Astrocyte (in vitro differentiated cells and primary cell): ENCODE measurements around the gene CDK15. TPM values are rescaled to one million over a fixed set of nuclear protein-coding genes. Genes with fewer than 3 reads are reported as not detected.

Experiments used
- DNase-seq: peaks from one replicate; pipeline ENCODE4 v3.0.0-alpha.2; 2010; ENCODE audit warnings: low read depth
- FAIRE-seq: peaks from 2 replicates; lab custom pipeline; 2011; peaks lifted over from hg19 to GRCh38; lab: Jason Lieb, UNC
- H2AFZ ChIP-seq: 2 replicates; pipeline ENCODE4 v1.6.0; 2012; ENCODE audit warnings: low read depth, low read length, inconsistent platforms
- H3K27ac ChIP-seq: 2 replicates; pipeline ENCODE4 v1.5.1; 2011; ENCODE audit warnings: low read depth, low read length, inconsistent platforms
- H3K27me3 ChIP-seq: 2 replicates; pipeline ENCODE4 v1.6.0; 2011; ENCODE audit warnings: low read length, inconsistent platforms; ENCODE audit not compliant: insufficient read depth
- H3K36me3 ChIP-seq: 2 replicates; pipeline ENCODE4 v1.5.1; 2011; ENCODE audit warnings: low read length, inconsistent platforms; ENCODE audit not compliant: insufficient read depth
- H3K4me1 ChIP-seq: 2 replicates; pipeline ENCODE4 v1.5.1; 2011; ENCODE audit warnings: low read length, inconsistent platforms; ENCODE audit not compliant: insufficient read depth
- H3K4me2 ChIP-seq: 2 replicates; pipeline ENCODE4 v1.6.0; 2012; ENCODE audit warnings: low read length, inconsistent platforms
- H3K4me3 ChIP-seq: 2 replicates; pipeline ENCODE4 v1.5.1; 2011; ENCODE audit warnings: low read depth, mild to moderate bottlenecking, low read length, inconsistent platforms; ENCODE audit not compliant: insufficient read depth
- H3K79me2 ChIP-seq: 2 replicates; pipeline ENCODE4 v1.6.0; 2012; ENCODE audit warnings: mild to moderate bottlenecking, low read length, inconsistent platforms; ENCODE audit not compliant: insufficient read depth
- H3K9ac ChIP-seq: 2 replicates; pipeline ENCODE4 v1.6.0; 2012; ENCODE audit warnings: mild to moderate bottlenecking, low read length, inconsistent platforms
- H3K9me3 ChIP-seq: 2 replicates; pipeline ENCODE4 v1.5.1; 2012; ENCODE audit warnings: low read depth, mild to moderate bottlenecking, low read length, inconsistent platforms; ENCODE audit not compliant: insufficient read depth
- H4K20me1 ChIP-seq: 2 replicates; pipeline ENCODE4 v1.6.0; 2012; ENCODE audit warnings: low read length, inconsistent platforms; ENCODE audit not compliant: insufficient read depth
- H3K27ac Mint-ChIP-seq: one replicate; pipeline ENCODE4 v1.8.0; 2021; ENCODE audit warnings: mild to moderate bottlenecking, mixed read lengths; ENCODE audit not compliant: unreplicated experiment
- H3K27me3 Mint-ChIP-seq: one replicate; pipeline ENCODE4 v1.8.0; 2021; ENCODE audit warnings: low read depth, mixed read lengths; ENCODE audit not compliant: unreplicated experiment
- H3K36me3 Mint-ChIP-seq: one replicate; pipeline ENCODE4 v1.8.0; 2021; ENCODE audit warnings: low read depth, mixed read lengths; ENCODE audit not compliant: unreplicated experiment
- H3K4me1 Mint-ChIP-seq: one replicate; pipeline ENCODE4 v1.8.0; 2021; ENCODE audit warnings: low read depth, mixed read lengths; ENCODE audit not compliant: unreplicated experiment
- H3K4me3 Mint-ChIP-seq: one replicate; pipeline ENCODE4 v1.8.0; 2021; ENCODE audit warnings: mild to moderate bottlenecking, moderate library complexity, mixed read lengths; ENCODE audit not compliant: unreplicated experiment
- H3K9me3 Mint-ChIP-seq: one replicate; pipeline ENCODE4 v1.8.0; 2021; ENCODE audit warnings: mild to moderate bottlenecking, mixed read lengths; ENCODE audit not compliant: unreplicated experiment
- EZH2 ChIP-seq: IDR thresholded peaks from 2 replicates; pipeline ENCODE4 v1.6.1; 2012; ENCODE audit warnings: mild to moderate bottlenecking, low read length, inconsistent platforms; ENCODE audit not compliant: insufficient read depth
- total RNA-seq: library from RNA; stranded (reverse); gene quantifications from 2 replicates; pipeline ENCODE4 v1.2.1, GENCODE V29; 2021
- TF ChIP-seq, protein P1 (sequence below): IDR thresholded peaks from 2 replicates; pipeline ENCODE4 v1.5.1; 2011; ENCODE audit warnings: low read depth, mild to moderate bottlenecking, inconsistent platforms, low read length, moderate library complexity; ENCODE audit not compliant: insufficient read depth

CDK15 gene
- total RNA-seq, 1 donor from 2014 or later: 6.6 TPM

DNA sequence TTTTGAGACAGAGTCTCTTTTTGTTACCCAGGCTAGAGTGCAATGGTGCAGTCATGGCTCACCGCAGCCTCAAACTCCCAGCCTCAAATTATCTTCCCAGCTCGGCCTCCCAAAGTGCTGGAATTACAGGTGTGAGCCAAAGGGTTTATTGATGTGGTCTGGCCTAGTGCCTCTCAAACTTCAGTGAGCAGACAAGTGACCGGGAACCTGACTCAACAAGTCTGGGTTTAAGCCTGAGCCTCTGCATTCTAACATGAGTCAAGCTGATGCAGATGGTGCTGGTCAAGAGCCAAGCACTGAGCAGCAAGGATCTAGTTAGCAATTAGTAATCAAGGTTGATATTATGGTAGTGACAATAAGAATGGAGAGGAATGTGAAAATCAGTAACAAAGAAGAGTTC is 21.3 kb downstream of the CDK15 start:
- H3K36me3 ChIP-seq: no peaks in the 10 kb centered on the region

DNA sequence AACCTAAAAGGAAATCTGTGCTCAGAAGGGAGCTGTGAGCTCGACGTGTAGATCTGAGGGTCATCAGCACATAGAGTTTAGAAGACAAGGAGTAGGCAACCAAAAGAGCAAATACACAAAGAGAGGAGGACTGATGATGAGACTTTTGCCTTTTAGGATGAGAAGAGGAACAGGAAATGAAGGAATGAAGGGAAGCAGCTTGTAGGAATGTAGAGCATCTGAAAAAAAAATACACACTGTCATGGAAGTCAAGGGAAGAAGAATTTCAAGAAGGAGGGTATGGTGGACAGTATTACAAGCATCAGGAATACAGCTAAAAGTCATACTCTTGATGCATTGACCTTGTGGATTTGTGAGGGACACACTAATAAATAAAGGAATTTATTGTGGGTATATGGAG is 21.9 kb downstream of the CDK15 start:
- H2AFZ ChIP-seq: peak overlapping the region; percentile 15
- H3K9me3 ChIP-seq: no peaks in the 10 kb centered on the region
- Mint-ChIP-seq H3K27me3 (no peaks in the 10 kb centered on the region), H3K9me3 (no peaks in the 10 kb centered on the region), H3K4me3 (no peak overlapping the region), H3K36me3 (peaks cover 4% of the 10 kb centered on the region), H3K4me1 (peaks cover 46% of the 10 kb centered on the region), H3K27ac (no peak overlapping the region)
- H3K4me3 ChIP-seq: no peak overlapping the region
- no peaks in the 10 kb centered on the region for H4K20me1 ChIP-seq
- TF ChIP-seq EZH2: no peak
- TF ChIP-seq, protein P1, sequence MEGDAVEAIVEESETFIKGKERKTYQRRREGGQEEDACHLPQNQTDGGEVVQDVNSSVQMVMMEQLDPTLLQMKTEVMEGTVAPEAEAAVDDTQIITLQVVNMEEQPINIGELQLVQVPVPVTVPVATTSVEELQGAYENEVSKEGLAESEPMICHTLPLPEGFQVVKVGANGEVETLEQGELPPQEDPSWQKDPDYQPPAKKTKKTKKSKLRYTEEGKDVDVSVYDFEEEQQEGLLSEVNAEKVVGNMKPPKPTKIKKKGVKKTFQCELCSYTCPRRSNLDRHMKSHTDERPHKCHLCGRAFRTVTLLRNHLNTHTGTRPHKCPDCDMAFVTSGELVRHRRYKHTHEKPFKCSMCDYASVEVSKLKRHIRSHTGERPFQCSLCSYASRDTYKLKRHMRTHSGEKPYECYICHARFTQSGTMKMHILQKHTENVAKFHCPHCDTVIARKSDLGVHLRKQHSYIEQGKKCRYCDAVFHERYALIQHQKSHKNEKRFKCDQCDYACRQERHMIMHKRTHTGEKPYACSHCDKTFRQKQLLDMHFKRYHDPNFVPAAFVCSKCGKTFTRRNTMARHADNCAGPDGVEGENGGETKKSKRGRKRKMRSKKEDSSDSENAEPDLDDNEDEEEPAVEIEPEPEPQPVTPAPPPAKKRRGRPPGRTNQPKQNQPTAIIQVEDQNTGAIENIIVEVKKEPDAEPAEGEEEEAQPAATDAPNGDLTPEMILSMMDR: no peak
- H3K27ac ChIP-seq: no peak overlapping the region
- H3K36me3 ChIP-seq: no peaks in the 10 kb centered on the region
- peak overlapping the region; percentile 27 for H3K4me2 ChIP-seq
- H3K27me3 ChIP-seq: no peaks in the 10 kb centered on the region
- H3K4me1 ChIP-seq: peaks cover 23% of the 10 kb centered on the region
- no peaks in the 10 kb centered on the region for H3K79me2 ChIP-seq
- no peak for DNase-seq
- no peak overlapping the region for H3K9ac ChIP-seq
- no peak for FAIRE-seq

More for the DNA sequence above, 21.3 kb downstream of the CDK15 start:
- Mint-ChIP-seq H3K9me3 (no peaks in the 10 kb centered on the region), H3K4me3 (no peak overlapping the region), H3K27me3 (no peaks in the 10 kb centered on the region), H3K36me3 (peaks cover 4% of the 10 kb centered on the region), H3K4me1 (peaks cover 40% of the 10 kb centered on the region), H3K27ac (no peak overlapping the region)
- Histone ChIP-seq H3K4me1 (peaks cover 23% of the 10 kb centered on the region), H4K20me1 (no peaks in the 10 kb centered on the region), H2AFZ (no peak overlapping the region), H3K9me3 (no peaks in the 10 kb centered on the region), H3K79me2 (no peaks in the 10 kb centered on the region), H3K27ac (no peak overlapping the region), H3K4me2 (peak overlapping the region; percentile 27), H3K4me3 (no peak overlapping the region), H3K9ac (no peak overlapping the region), H3K27me3 (no peaks in the 10 kb centered on the region)
- TF ChIP-seq, protein P1: no peak
- TF ChIP-seq EZH2: no peak
- peak; percentile 87 for DNase-seq
- FAIRE-seq: no peak

DNA sequence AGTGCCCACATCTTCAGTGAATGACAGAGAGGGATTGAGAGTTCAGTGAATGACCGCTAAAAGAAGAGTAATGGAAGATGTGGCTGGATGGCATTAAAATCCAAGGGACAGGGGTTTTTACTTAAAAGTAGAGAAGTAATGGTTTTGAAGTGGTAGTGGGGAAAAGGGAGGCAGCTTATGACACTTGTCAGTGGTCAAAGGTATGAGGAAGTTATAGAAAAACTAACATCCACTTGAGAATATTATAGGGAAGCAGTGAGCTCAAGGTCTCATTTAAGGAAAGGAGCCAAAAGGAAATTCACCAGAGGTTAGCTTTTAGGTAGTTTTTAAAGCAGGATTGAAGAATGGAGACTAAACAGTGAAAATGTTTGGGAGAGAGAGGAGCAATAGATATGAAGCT is 24.3 kb downstream of the CDK15 start:
- H3K9me3 Mint-ChIP-seq: no peaks in the 10 kb centered on the region
- FAIRE-seq (no peak), DNase-seq (no peak)
- peaks cover 4% of the 10 kb centered on the region for H3K36me3 Mint-ChIP-seq
- H3K9ac ChIP-seq: peak overlapping the region; percentile 21
- peak overlapping the region; percentile 73 for H3K27ac ChIP-seq
- no peaks in the 10 kb centered on the region for H3K79me2 ChIP-seq
- H3K27me3 ChIP-seq: no peaks in the 10 kb centered on the region
- H3K4me1 Mint-ChIP-seq: peaks cover 52% of the 10 kb centered on the region
- no peak overlapping the region for H3K4me3 ChIP-seq
- peak overlapping the region; percentile 70 for H3K4me2 ChIP-seq
- peak overlapping the region; percentile 86 for H3K27ac Mint-ChIP-seq
- H4K20me1 ChIP-seq: no peaks in the 10 kb centered on the region
- no peaks in the 10 kb centered on the region for H3K36me3 ChIP-seq
- H3K9me3 ChIP-seq: no peaks in the 10 kb centered on the region
- no peak overlapping the region for H3K4me3 Mint-ChIP-seq
- H3K27me3 Mint-ChIP-seq: no peaks in the 10 kb centered on the region
- TF ChIP-seq EZH2: no peak
- TF ChIP-seq, protein P1: no peak
- H3K4me1 ChIP-seq: peaks cover 23% of the 10 kb centered on the region
- H2AFZ ChIP-seq: no peak overlapping the region
